ENCODE data around the gene ADAMTSL1.

DNA sequence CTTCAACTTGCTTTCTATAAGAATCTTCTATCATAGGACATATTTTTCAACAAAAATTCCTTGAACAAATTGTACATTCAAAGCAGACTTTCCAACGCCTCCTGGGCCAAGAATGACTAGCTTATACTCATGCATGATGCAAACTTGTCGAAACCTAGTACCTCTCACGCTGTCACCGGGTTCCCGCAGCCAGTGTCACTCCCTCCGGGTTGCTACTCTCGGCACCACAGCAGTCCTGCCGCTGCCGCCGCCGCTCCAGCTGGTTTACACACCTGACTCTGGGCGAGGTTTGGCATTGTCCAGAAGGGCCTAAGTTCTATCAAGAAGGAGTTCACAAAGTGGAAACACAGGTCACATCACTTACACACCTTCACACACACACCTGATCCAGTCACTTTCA is 244.4 kb downstream of the ADAMTSL1 start:
- TF ChIP-seq, protein P1, sequence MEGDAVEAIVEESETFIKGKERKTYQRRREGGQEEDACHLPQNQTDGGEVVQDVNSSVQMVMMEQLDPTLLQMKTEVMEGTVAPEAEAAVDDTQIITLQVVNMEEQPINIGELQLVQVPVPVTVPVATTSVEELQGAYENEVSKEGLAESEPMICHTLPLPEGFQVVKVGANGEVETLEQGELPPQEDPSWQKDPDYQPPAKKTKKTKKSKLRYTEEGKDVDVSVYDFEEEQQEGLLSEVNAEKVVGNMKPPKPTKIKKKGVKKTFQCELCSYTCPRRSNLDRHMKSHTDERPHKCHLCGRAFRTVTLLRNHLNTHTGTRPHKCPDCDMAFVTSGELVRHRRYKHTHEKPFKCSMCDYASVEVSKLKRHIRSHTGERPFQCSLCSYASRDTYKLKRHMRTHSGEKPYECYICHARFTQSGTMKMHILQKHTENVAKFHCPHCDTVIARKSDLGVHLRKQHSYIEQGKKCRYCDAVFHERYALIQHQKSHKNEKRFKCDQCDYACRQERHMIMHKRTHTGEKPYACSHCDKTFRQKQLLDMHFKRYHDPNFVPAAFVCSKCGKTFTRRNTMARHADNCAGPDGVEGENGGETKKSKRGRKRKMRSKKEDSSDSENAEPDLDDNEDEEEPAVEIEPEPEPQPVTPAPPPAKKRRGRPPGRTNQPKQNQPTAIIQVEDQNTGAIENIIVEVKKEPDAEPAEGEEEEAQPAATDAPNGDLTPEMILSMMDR (conservative IDR thresholded peaks at IDR 0.05 in 1 of 2, IDR thresholded peaks at IDR 0.05 in 1 of 2; ENCODE audit: extremely low read depth in 1 of 2, insufficient read depth in 1 of 2, low read depth in 1 of 2, low read length in 2 of 2): no peak
- TF ChIP-seq EZH2 (IDR thresholded peaks at IDR 0.05; ENCODE audit: borderline replicate concordance, low read length): no peak

All from mammary epithelial cell (primary cell).